ENCODE data around the gene GRAP.

The GRAP gene

GRCh38 chr17:18987230-18987610 is 59.5 kb downstream of the GRAP start:
- TF ChIP-seq EZH2 (IDR thresholded peaks at IDR 0.05), result no peak
- TF ChIP-seq POLR2AphosphoS5 (IDR thresholded peaks at IDR 0.05; ENCODE audit: borderline replicate concordance, low read depth, low read length), result no peak
- Histone ChIP-seq H3K9ac (ENCODE audit: insufficient read length) (no peak overlapping the region), H3K9me3 (ENCODE audit: low read depth, low read length) (no peaks in the 10 kb centered on the region), H3K27ac (no peak overlapping the region), H3K36me3 (ENCODE audit: insufficient read depth, low read length) (no peaks in the 10 kb centered on the region), H3K4me3 (no peak overlapping the region)
- DNase-seq (ENCODE audit: low read depth, low spot score), result no peak

- Histone ChIP-seq H3K4me3 (no peak overlapping the region), H3K27ac (no peak overlapping the region)
Observed at GRCh38 chr17:18986541-18987229, 60.1 kb downstream of the GRAP start.

GRCh38 chr17:18985475-18985874 is 61.3 kb downstream of the GRAP start:
- Histone ChIP-seq H3K4me3 (no peak overlapping the region), H3K9me3 (ENCODE audit: low read depth, low read length) (no peaks in the 10 kb centered on the region), H3K9ac (ENCODE audit: insufficient read length) (no peak overlapping the region), H3K36me3 (ENCODE audit: insufficient read depth, low read length) (no peaks in the 10 kb centered on the region), H3K27ac (no peak overlapping the region)
- TF ChIP-seq FOXP2 (optimal IDR thresholded peaks at IDR 0.05; ENCODE audit: control extremely low read depth, extremely low read length, insufficient read depth) (no peak), EZH2 (IDR thresholded peaks at IDR 0.05) (no peak), POLR2AphosphoS5 (IDR thresholded peaks at IDR 0.05; ENCODE audit: borderline replicate concordance, low read depth, low read length) (no peak)
- no peak for DNase-seq (ENCODE audit: low read depth, low spot score)

More at GRCh38 chr17:18986541-18987229, 60.1 kb downstream of the GRAP start:
- no peak for TF ChIP-seq FOXP2 (optimal IDR thresholded peaks at IDR 0.05; ENCODE audit: control extremely low read depth, extremely low read length, insufficient read depth)
- no peak for TF ChIP-seq POLR2AphosphoS5 (IDR thresholded peaks at IDR 0.05; ENCODE audit: borderline replicate concordance, low read depth, low read length)
- no peak for TF ChIP-seq EZH2 (IDR thresholded peaks at IDR 0.05)
- no peak for DNase-seq (ENCODE audit: low read depth, low spot score)
- no peak overlapping the region for H3K9ac ChIP-seq (ENCODE audit: insufficient read length)
- H3K9me3 ChIP-seq (ENCODE audit: low read depth, low read length), result no peaks in the 10 kb centered on the region
- no peaks in the 10 kb centered on the region for H3K36me3 ChIP-seq (ENCODE audit: insufficient read depth, low read length)

- Histone ChIP-seq H3K36me3 (ENCODE audit: insufficient read depth, low read length) (no peaks in the 10 kb centered on the region), H3K9ac (ENCODE audit: insufficient read length) (no peak overlapping the region), H3K9me3 (ENCODE audit: low read depth, low read length) (no peaks in the 10 kb centered on the region), H3K27ac (no peak overlapping the region), H3K4me3 (no peak overlapping the region)
- DNase-seq (ENCODE audit: low read depth, low spot score), result no peak
- TF ChIP-seq FOXP2 (optimal IDR thresholded peaks at IDR 0.05; ENCODE audit: control extremely low read depth, extremely low read length, insufficient read depth), result no peak
- TF ChIP-seq EZH2 (IDR thresholded peaks at IDR 0.05), result no peak
- no peak for TF ChIP-seq POLR2AphosphoS5 (IDR thresholded peaks at IDR 0.05; ENCODE audit: borderline replicate concordance, low read depth, low read length)
Observed at GRCh38 chr17:18984273-18985114, 62.3 kb downstream of the GRAP start.

- H3K27ac ChIP-seq, result no peak overlapping the region
- no peak overlapping the region for H3K9ac ChIP-seq (ENCODE audit: insufficient read length)
- no peaks in the 10 kb centered on the region for H3K9me3 ChIP-seq (ENCODE audit: low read depth, low read length)
- no peak overlapping the region for H3K4me3 ChIP-seq
- no peak for DNase-seq (ENCODE audit: low read depth, low spot score)
- TF ChIP-seq FOXP2 (optimal IDR thresholded peaks at IDR 0.05; ENCODE audit: control extremely low read depth, extremely low read length, insufficient read depth), result no peak
- no peak for TF ChIP-seq EZH2 (IDR thresholded peaks at IDR 0.05)
- TF ChIP-seq POLR2AphosphoS5 (IDR thresholded peaks at IDR 0.05; ENCODE audit: borderline replicate concordance, low read depth, low read length), result no peak
- H3K36me3 ChIP-seq (ENCODE audit: insufficient read depth, low read length), result no peaks in the 10 kb centered on the region
Observed at GRCh38 chr17:18981642-18982424, 64.9 kb downstream of the GRAP start.

- Histone ChIP-seq H3K4me3 (no peak overlapping the region), H3K27ac (no peak overlapping the region), H3K9me3 (ENCODE audit: low read depth, low read length) (no peaks in the 10 kb centered on the region), H3K9ac (ENCODE audit: insufficient read length) (no peak overlapping the region), H3K36me3 (ENCODE audit: insufficient read depth, low read length) (no peaks in the 10 kb centered on the region)
- no peak for TF ChIP-seq EZH2 (IDR thresholded peaks at IDR 0.05)
- no peak for TF ChIP-seq FOXP2 (optimal IDR thresholded peaks at IDR 0.05; ENCODE audit: control extremely low read depth, extremely low read length, insufficient read depth)
- TF ChIP-seq POLR2AphosphoS5 (IDR thresholded peaks at IDR 0.05; ENCODE audit: borderline replicate concordance, low read depth, low read length), result no peak
- DNase-seq (ENCODE audit: low read depth, low spot score), result no peak
Observed at GRCh38 chr17:18981335-18981641, 65.5 kb downstream of the GRAP start.

- Histone ChIP-seq H3K9ac (ENCODE audit: insufficient read length) (no peak overlapping the region), H3K4me3 (no peak overlapping the region), H3K9me3 (ENCODE audit: low read depth, low read length) (no peaks in the 10 kb centered on the region), H3K36me3 (ENCODE audit: insufficient read depth, low read length) (no peaks in the 10 kb centered on the region), H3K27ac (no peak overlapping the region)
- TF ChIP-seq FOXP2 (optimal IDR thresholded peaks at IDR 0.05; ENCODE audit: control extremely low read depth, extremely low read length, insufficient read depth), result no peak
- no peak for TF ChIP-seq EZH2 (IDR thresholded peaks at IDR 0.05)
- no peak for TF ChIP-seq POLR2AphosphoS5 (IDR thresholded peaks at IDR 0.05; ENCODE audit: borderline replicate concordance, low read depth, low read length)
- no peak for DNase-seq (ENCODE audit: low read depth, low spot score)
Observed at GRCh38 chr17:18980682-18981334, 65.9 kb downstream of the GRAP start.

GRCh38 chr17:18978655-18979054 is 68.1 kb downstream of the GRAP start:
- Histone ChIP-seq H3K27ac (no peak overlapping the region), H3K9me3 (ENCODE audit: low read depth, low read length) (no peaks in the 10 kb centered on the region), H3K36me3 (ENCODE audit: insufficient read depth, low read length) (no peaks in the 10 kb centered on the region), H3K4me3 (no peak overlapping the region), H3K9ac (ENCODE audit: insufficient read length) (no peak overlapping the region)
- TF ChIP-seq POLR2AphosphoS5 (IDR thresholded peaks at IDR 0.05; ENCODE audit: borderline replicate concordance, low read depth, low read length), result no peak
- no peak for TF ChIP-seq EZH2 (IDR thresholded peaks at IDR 0.05)
- no peak for DNase-seq (ENCODE audit: low read depth, low spot score)

Measured in SK-N-MC (cell line).